ENCODE results near the gene CCN2.
"Not testable (repeated sequence)": the region's sequence is repeated elsewhere in the genome, so short reads cannot be mapped to it uniquely, and the experiment has no call there.

CCN2 gene

DNA sequence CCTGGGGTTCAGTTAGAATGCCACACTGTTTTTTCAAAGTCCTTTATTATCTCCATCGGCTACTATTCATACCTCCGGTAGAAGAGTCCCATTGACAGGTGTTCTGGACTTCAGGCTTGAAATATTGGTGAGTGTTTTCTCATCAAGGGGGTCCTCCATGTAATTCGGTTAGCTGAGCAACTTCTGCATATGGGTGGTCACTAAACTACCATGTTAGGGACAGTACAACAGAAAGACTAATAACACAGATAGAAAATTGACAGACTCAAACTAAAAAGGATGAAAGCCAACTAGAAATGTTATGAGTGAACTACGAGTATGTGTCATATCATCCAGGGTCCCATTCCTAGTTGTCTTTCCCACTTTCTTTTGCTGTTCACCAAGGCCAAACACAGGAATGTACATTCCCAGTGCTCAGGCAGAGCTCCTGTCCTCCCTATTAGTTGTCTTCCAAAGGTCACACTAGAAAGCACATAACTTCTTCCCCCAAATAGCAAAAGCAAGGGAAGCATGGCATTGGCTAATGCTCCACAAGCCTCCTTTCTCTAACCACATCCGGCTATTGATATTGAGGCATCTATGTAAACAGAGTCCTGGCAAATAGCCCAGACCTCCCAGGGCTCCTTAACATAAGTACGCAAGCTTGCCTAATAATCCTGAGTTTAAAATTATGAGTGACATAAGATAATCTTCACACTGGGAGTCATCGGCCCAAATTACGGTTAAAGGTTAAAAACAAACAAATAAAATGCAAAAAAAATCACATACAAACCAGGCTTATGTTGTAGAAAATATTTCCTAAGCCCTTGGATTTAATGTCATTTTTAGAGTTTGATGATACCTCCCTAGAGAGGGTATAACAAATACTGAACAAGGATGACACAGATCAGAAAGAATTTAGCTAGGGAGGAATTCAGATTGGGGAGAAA is 13.2 kb downstream of the CCN2 start:
- peak; percentile 5 for DNase-seq

DNA sequence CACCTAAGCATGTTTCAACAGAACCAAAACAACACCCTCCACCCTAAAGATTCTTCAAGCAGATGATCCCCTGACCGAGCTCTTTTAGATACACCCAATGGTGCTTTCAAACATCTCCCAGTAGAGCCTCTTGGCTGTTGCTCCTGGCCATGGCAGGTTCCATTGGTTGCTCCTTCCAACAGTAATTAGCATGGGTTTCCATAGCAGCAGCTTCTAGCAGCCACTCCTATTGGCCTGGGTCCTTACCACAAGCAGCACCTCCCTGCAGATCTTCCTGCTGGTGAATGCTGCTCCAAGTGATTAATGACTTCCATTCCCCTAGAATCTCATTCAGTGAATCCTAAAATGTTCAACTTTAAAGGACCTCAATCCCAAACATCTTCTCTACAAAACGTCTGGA is 13.9 kb downstream of the CCN2 start:
- DNase-seq, result no peak

- no peak for DNase-seq
Measured at GRCh38 chr6:131936156-131936555, 15.0 kb downstream of the CCN2 start.

DNA sequence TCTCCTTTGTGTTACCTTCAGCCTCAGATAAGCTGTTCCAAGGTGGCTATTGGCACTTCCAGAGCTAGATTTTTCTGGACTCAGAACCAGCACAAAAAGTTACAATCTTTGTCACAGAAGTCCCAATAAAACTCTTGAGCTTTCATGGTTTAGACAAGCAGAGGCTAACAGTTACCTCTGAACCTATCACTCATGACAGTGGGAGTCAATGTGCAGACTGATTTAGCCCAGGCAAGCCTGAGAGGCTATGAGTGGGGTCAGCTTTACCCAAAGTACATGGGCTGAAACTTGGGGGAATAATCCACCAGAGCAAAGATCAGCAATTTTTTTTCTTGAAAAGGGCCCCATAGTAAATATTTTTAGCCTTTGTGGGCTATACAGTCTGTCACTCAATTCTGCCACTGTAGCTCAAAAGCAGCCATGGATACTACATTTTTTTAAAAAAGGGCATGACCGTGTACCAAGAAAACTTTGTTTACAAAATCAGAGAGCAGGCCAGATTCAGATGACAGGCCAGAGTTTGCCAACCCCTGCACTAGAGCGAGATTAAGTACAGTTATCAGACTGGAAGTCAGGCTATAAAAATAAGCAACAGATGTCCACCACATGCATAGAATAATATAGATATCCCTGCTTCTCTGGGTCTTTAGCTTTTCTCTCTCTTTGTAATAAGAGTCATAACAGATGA is 20.0 kb downstream of the CCN2 start:
- DNase-seq, result no peak

DNA sequence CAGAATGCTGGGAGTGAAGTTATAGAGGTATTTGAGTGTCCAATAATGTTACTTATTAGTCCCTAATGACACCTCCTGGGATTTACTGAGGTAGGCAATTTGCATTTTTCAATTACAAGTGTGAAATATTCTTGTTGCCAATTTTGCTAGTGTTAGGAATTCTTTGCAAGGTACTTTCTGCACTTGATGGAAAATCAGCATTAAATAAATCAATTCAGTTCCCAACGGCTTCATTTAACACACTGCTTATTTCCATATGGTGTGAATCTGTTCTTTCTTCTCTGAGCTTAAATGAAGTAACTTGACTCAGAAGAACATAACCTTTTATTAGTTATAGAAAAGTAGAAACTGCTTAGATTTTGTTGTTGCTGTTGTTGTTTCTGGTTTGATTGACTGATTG is 21.2 kb downstream of the CCN2 start:
- no peak for DNase-seq

DNA sequence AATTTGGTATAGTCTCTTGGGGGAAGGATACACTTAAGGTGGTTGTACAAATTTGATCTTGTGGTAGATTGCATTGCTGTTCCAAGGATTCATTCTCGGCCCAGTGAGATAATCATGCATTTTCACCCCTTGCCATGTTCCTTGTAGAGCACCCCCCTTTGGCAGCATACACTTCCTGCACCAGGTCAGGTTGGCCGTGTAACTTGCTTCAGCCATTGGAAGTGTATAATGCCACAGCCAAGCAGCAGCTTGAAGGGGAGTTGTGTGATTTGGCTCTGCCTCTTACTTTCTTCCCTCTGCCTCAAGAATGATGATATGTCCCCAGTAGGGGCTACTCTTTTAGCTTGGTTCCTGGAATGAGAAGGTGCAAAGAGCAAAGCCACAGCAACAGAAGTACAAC is 21.9 kb downstream of the CCN2 start:
- DNase-seq, result no peak

- DNase-seq, result no peak
Measured at GRCh38 chr6:131924881-131925474, 26.2 kb downstream of the CCN2 start.

DNA sequence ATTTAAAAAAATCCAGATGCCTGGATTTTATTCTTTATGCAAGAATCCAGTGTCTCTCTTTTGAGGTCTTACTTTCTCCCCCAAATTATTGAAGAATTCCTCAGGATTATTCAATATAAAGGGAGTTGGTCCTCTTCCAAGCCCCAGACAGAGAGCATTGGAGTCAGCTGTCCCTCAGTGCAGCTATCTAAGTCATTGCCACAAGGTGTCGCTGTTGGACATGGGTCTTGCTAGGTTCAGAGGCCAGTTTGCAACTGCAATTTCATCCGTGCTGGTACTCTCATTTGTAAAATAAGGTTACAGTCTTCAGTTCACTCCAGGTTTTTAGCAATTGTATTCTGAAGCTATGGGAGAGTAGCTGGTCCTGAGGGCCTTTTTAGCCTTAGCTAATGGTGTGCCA is 27.8 kb downstream of the CCN2 start:
- peak; percentile 65 for DNase-seq

GRCh38 chr6:131920656-131921055 is 30.5 kb downstream of the CCN2 start:
- no peak for DNase-seq

GRCh38 chr6:131918650-131919355 is 32.4 kb downstream of the CCN2 start:
- DNase-seq, result no peak

GRCh38 chr6:131917763-131918649 is 33.2 kb downstream of the CCN2 start:
- DNase-seq, result no peak

GRCh38 chr6:131917318-131917717 is 33.9 kb downstream of the CCN2 start:
- no peak for DNase-seq

DNA sequence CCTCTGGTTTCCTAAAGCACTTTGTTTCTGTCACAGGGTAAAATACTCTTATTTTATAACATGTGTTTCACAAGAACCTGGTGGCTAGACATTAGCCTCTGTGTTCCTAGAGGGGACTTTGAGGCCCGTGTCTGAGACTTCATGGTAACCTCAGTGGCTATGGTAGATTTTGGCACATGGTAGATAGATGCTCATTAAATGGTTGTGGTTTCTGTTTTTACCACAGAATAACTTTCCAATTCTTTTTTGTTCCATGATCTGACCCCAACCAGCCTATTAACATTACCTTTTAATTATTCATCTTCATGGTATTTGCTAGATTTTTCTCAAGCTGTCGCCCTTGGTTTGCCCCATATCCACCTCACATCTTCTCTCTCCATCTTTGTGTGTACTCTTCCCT is 34.3 kb downstream of the CCN2 start:
- DNase-seq, result no peak

DNA sequence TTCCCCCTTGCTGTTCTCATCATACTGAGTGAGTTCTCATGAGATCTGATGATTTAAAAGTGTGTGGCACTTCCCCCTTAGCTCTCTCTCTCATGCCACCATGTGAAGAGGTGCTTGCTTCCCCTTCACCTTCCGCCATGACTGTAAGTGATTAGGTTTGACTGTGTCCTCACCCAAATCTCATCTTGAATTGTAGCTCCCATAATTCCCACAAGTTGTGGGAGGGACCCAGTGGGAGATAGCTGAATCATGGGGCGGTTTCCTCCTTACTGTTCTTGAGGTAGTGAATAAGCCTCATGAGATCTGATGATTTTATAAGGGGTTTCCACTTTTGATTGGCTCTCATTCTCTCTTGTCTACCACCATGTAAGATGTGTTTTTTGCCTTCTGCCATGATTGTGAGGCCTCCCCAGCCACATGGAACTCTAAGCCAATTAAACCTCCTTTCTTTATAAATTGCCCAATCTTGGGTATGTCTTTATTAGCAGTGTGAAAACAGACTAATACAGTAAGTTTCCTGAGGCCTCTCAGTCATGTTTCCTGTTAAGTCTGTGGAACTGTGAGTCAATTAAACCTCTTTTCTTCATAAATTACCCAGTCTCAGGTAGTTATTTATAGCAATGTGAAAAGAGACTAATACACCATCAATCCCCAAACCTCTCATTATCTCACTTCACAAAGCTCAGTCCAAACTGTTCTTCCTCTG is 34.9 kb downstream of the CCN2 start:
- DNase-seq, result not testable (repeated sequence)

DNA sequence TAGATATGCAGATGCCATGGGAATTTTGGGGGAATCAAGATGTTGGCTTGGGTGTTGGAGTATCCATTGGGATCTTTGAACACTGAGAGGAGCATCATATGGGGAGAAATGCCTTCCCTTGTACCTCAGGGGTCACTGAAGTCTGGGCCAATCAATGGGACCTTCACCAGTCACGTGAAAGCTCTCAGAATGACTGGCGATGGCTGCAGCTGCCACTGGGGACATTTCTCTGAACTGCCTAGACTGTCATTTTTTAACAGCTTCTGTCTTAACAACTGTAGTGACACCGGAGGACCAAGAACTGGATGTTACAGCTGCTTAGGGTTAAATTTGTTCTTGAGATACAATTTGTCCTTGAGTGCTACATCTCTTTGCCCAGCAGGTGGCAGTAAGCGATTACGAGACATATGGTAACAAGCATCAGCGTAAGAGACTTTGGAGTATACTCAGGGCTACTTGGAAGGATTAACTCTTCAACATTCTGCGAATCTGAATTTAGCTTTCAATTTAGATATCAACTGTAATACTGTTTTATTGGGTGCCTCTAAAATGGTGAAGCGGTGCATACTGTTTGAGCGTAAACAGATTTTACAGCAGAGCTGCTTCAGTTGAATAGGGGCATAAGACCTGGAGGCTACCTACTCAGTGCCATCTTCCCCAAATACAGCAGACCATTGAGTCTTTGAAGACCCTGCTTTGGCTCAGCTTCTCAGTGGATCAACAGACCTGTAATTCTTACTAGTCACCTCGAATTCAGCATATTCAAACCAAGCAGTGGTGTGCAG is 36.0 kb downstream of the CCN2 start:
- no peak for DNase-seq

- no peak for DNase-seq
Measured at GRCh38 chr6:131914234-131914633, 36.9 kb downstream of the CCN2 start.

DNA sequence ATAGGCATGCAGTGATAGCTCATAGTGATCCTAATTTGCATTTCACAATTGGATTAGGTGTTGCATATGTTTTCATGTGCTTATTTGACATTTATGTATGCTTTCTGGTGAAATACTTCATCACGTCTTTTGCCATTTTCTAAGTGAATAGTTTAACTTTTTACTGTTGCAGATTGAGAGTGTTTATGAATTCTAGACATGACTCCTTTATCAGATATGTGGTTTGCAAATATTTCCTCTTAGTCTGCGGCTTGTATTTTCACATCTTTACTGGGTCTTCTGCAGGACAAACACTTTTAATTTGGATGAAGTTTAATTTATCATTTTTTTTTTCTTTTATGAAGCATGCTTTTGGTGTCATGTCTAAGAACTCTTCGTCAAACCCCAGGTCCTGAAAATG is 39.2 kb downstream of the CCN2 start:
- no peak for DNase-seq

DNA sequence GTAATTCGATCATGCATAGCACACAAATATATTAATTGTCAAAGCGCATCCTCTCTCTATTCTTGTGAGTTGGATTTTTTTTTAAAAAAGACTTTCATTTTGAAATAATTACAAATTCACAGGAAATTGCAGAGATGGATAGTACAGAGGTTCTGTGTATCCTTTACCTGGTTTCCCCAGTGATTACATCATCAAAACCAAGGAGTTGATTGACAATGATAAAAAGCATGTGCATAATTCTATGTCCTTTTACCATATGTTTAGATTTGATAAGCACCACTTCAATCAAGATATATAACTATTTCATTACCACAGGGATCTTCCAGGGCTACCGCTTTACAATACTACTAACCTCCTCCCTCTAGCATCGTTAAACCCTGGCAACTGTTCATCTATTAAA is 40.2 kb downstream of the CCN2 start:
- DNase-seq, result no peak

GRCh38 chr6:131910219-131910589 is 41.0 kb downstream of the CCN2 start:
- DNase-seq, result no peak

- peak; percentile 69 for DNase-seq
Measured at GRCh38 chr6:131909408-131910218, 41.6 kb downstream of the CCN2 start.

Measured in NCI-H1105 (cell line).